HEK293 (cell line): ENCODE results near the gene USP22.

Source experiments
- CTCF ChIA-PET: fragments of 350-600 bp; formaldehyde crosslinking; extraction: SDS; loops from one replicate; lab custom pipeline; 2021; ENCODE audit warnings: antibody characterized with exemption; lab: Yijun Ruan, JAX
- POLR2A ChIA-PET: fragments of 300-600 bp; formaldehyde crosslinking; extraction: SDS; loops from one replicate; lab custom pipeline; 2020; ENCODE audit warnings: antibody characterized with exemption, inconsistent platforms; lab: Yijun Ruan, JAX
- H3K27ac ChIP-seq: fragments of 200-500 bp; sonication (Bioruptor generic); 2 replicates; pipeline ENCODE4 v1.5.1; 2014; ENCODE audit warnings: low read depth, low read length, control low read depth, inconsistent platforms; ENCODE audit errors: extremely low read depth
- H3K36me3 ChIP-seq, 2 experiments: fragments of 200-500 bp in 1 of 2; sonication (Bioruptor generic) in 1 of 2; 1 replicate in 1 of 2; 2 replicates in 1 of 2; pipeline ENCODE4 v1.5.1; 2014 to 2017; ENCODE audit warnings: inconsistent platforms in 2 of 2, low read length in 2 of 2; ENCODE audit not compliant: control insufficient read depth in 2 of 2, insufficient read depth in 1 of 2
- H3K4me1 ChIP-seq: fragments of 200-500 bp; sonication (Bioruptor generic); 2 replicates; pipeline ENCODE4 v1.5.1; 2014; ENCODE audit warnings: mild to moderate bottlenecking, low read length, inconsistent platforms; ENCODE audit not compliant: control insufficient read depth, insufficient read depth
- H3K4me3 ChIP-seq: 2 replicates; pipeline ENCODE4 v1.5.1; 2011; ENCODE audit warnings: low read depth, mild to moderate bottlenecking, control low read depth, low read length, moderate library complexity
- H3K9me3 ChIP-seq: fragments of 200-500 bp; sonication (Bioruptor generic); 2 replicates; pipeline ENCODE4 v1.5.1; 2014; ENCODE audit warnings: low read depth, low read length, inconsistent platforms; ENCODE audit not compliant: control insufficient read depth, insufficient read depth
- AEBP2 ChIP-seq: fragments of 450-650 bp; formaldehyde crosslinking; IDR thresholded peaks from 2 replicates; pipeline ENCODE4 v1.5.1; 2016; ENCODE audit warnings: missing biosample characterization, missing genetic modification characterization, borderline replicate concordance
- BCL11A ChIP-seq: fragments of 450-650 bp; formaldehyde crosslinking; IDR thresholded peaks from 2 replicates; pipeline ENCODE4 v1.5.1; 2016; ENCODE audit warnings: low read depth, missing biosample characterization, missing genetic modification characterization
- KLF16 ChIP-seq: fragments of 450-650 bp; formaldehyde crosslinking; IDR thresholded peaks from 2 replicates; pipeline ENCODE4 v1.5.1; 2017; ENCODE audit warnings: missing biosample characterization, missing genetic modification characterization
- REPIN1 ChIP-seq: fragments of 450-650 bp; formaldehyde crosslinking; IDR thresholded peaks from 2 replicates; pipeline ENCODE4 v1.5.1; 2017; ENCODE audit warnings: missing biosample characterization, missing genetic modification characterization, low read depth
- WT1 ChIP-seq: fragments of 450-650 bp; formaldehyde crosslinking; IDR thresholded peaks from 2 replicates; pipeline ENCODE4 v1.5.1; 2016; ENCODE audit warnings: missing biosample characterization, missing genetic modification characterization
- YY2 ChIP-seq: fragments of 450-650 bp; formaldehyde crosslinking; IDR thresholded peaks from 2 replicates; pipeline ENCODE4 v1.5.1; 2016; ENCODE audit warnings: missing biosample characterization, missing genetic modification characterization
- ZNF10 ChIP-seq: fragments of 450-650 bp; formaldehyde crosslinking; IDR thresholded peaks from 2 replicates; pipeline ENCODE4 v1.5.1; 2017; ENCODE audit warnings: missing biosample characterization, missing genetic modification characterization
- ZNF138 ChIP-seq: fragments of 450-650 bp; formaldehyde crosslinking; IDR thresholded peaks from 2 replicates; pipeline ENCODE4 v1.5.1; 2016; ENCODE audit warnings: missing biosample characterization, missing genetic modification characterization, borderline replicate concordance
- ZNF16 ChIP-seq: fragments of 450-650 bp; formaldehyde crosslinking; IDR thresholded peaks from 2 replicates; pipeline ENCODE4 v1.5.1; 2016; ENCODE audit warnings: low read depth, missing biosample characterization, missing genetic modification characterization
- ZNF2 ChIP-seq: fragments of 450-650 bp; formaldehyde crosslinking; IDR thresholded peaks from 2 replicates; pipeline ENCODE4 v1.5.1; 2016; ENCODE audit warnings: missing biosample characterization, missing genetic modification characterization
- ZNF214 ChIP-seq: fragments of 450-650 bp; formaldehyde crosslinking; IDR thresholded peaks from 2 replicates; pipeline ENCODE4 v1.5.1; 2017; ENCODE audit warnings: missing biosample characterization, mild to moderate bottlenecking, missing genetic modification characterization, borderline replicate concordance
- ZNF223 ChIP-seq: fragments of 450-650 bp; formaldehyde crosslinking; IDR thresholded peaks from 2 replicates; pipeline ENCODE4 v1.5.1; 2016; ENCODE audit warnings: missing biosample characterization, missing genetic modification characterization
- ZNF23 ChIP-seq: fragments of 450-650 bp; formaldehyde crosslinking; IDR thresholded peaks from 2 replicates; pipeline ENCODE4 v1.5.1; 2016; ENCODE audit warnings: missing biosample characterization, missing genetic modification characterization, borderline replicate concordance
- ZNF24 ChIP-seq: fragments of 450-650 bp; formaldehyde crosslinking; IDR thresholded peaks from 2 replicates; pipeline ENCODE4 v1.5.1; 2016; ENCODE audit warnings: missing biosample characterization, missing genetic modification characterization
- ZNF26 ChIP-seq: fragments of 450-650 bp; formaldehyde crosslinking; IDR thresholded peaks from 2 replicates; pipeline ENCODE4 v1.5.1; 2016; ENCODE audit warnings: missing biosample characterization, missing genetic modification characterization
- ZNF335 ChIP-seq: fragments of 450-650 bp; formaldehyde crosslinking; conservative IDR thresholded peaks from 2 replicates; pipeline ENCODE4 v1.5.1; 2016; ENCODE audit warnings: missing biosample characterization, missing genetic modification characterization
- ZNF350 ChIP-seq: fragments of 450-650 bp; formaldehyde crosslinking; IDR thresholded peaks from 2 replicates; pipeline ENCODE4 v1.5.0; 2017; ENCODE audit warnings: missing biosample characterization, mild to moderate bottlenecking, missing genetic modification characterization
- ZNF362 ChIP-seq: fragments of 450-650 bp; formaldehyde crosslinking; IDR thresholded peaks from 2 replicates; pipeline ENCODE4 v1.5.1; 2016; ENCODE audit warnings: missing biosample characterization, missing genetic modification characterization
- ZNF398 ChIP-seq: fragments of 450-650 bp; formaldehyde crosslinking; IDR thresholded peaks from 2 replicates; pipeline ENCODE4 v1.5.1; 2017; ENCODE audit warnings: missing biosample characterization, missing genetic modification characterization
- ZNF621 ChIP-seq: fragments of 450-650 bp; formaldehyde crosslinking; IDR thresholded peaks from 2 replicates; pipeline ENCODE4 v1.5.1; 2017; ENCODE audit warnings: missing biosample characterization, missing genetic modification characterization
- ZNF654 ChIP-seq: fragments of 450-650 bp; formaldehyde crosslinking; IDR thresholded peaks from 2 replicates; pipeline ENCODE4 v1.5.1; 2016; ENCODE audit warnings: low read depth, missing biosample characterization, missing genetic modification characterization
- ZNF707 ChIP-seq: fragments of 450-650 bp; formaldehyde crosslinking; IDR thresholded peaks from 2 replicates; pipeline ENCODE4 v1.5.1; 2016; ENCODE audit warnings: missing biosample characterization, missing genetic modification characterization
- ZNF76 ChIP-seq: fragments of 450-650 bp; formaldehyde crosslinking; IDR thresholded peaks from 2 replicates; pipeline ENCODE4; 2016; ENCODE audit warnings: low read depth, missing biosample characterization, missing genetic modification characterization, borderline replicate concordance
- ZNF791 ChIP-seq: fragments of 450-650 bp; formaldehyde crosslinking; IDR thresholded peaks from 2 replicates; pipeline ENCODE4 v1.5.1; 2016; ENCODE audit warnings: missing biosample characterization, missing genetic modification characterization
- ZNF792 ChIP-seq: fragments of 450-650 bp; formaldehyde crosslinking; IDR thresholded peaks from 2 replicates; pipeline ENCODE4 v1.5.1; 2016; ENCODE audit warnings: missing biosample characterization, missing genetic modification characterization
- ZSCAN4 ChIP-seq: fragments of 450-650 bp; formaldehyde crosslinking; IDR thresholded peaks from 2 replicates; pipeline ENCODE4 v1.5.1; 2017; ENCODE audit warnings: missing biosample characterization, missing genetic modification characterization
- ZXDB ChIP-seq: fragments of 450-650 bp; formaldehyde crosslinking; IDR thresholded peaks from 2 replicates; pipeline ENCODE4 v1.5.1; 2016; ENCODE audit warnings: missing biosample characterization, missing genetic modification characterization

The USP22 gene

GRCh38 chr17:20954794-20955193 is 88.0 kb downstream of the USP22 start:
- Histone ChIP-seq H3K9me3 (no peaks in the 10 kb centered on the region), H3K4me1 (no peaks in the 10 kb centered on the region), H3K27ac (no peak overlapping the region), H3K36me3 (no peaks in the 10 kb centered on the region), H3K4me3 (no peak overlapping the region)
- TF ChIP-seq ZNF350 (no peak), ZNF654 (tag by site-specific recombination) (no peak), ZNF24 (tag by site-specific recombination) (no peak), ZNF223 (tag by site-specific recombination) (no peak), ZXDB (tag by site-specific recombination) (no peak), ZNF214 (tag by site-specific recombination) (no peak), ZNF76 (tag by site-specific recombination) (no peak), ZNF398 (tag by site-specific recombination) (no peak), ZSCAN4 (tag by site-specific recombination) (no peak), ZNF362 (tag by site-specific recombination) (no peak), BCL11A (no peak), ZNF792 (tag by site-specific recombination) (no peak), ZNF10 (tag by site-specific recombination) (no peak), ZNF335 (tag by site-specific recombination) (no peak)
- ChIA-PET POLR2A (no interaction called here), CTCF (interaction anchor here (0.7 to 1.3 kb wide), 2 partner anchors 10 to 755 kb away, joined by 3 to 8 read pairs; no protein-coding TSS in a partner anchor)

GRCh38 chr17:20952183-20952582 is 90.6 kb downstream of the USP22 start:
- H3K27ac ChIP-seq = no peak overlapping the region
- POLR2A ChIA-PET = no interaction called here
- H3K4me3 ChIP-seq = no peak overlapping the region
- H3K9me3 ChIP-seq = no peaks in the 10 kb centered on the region
- CTCF ChIA-PET = interaction anchor here (1.1 kb wide), 1 partner anchor 12 kb away, joined by 4 read pairs; no protein-coding TSS in a partner anchor
- TF ChIP-seq REPIN1 (tag by site-specific recombination) = no peak
- TF ChIP-seq ZNF16 = no peak
- no peak for TF ChIP-seq BCL11A
- TF ChIP-seq ZNF2 (tag by site-specific recombination) = no peak
- TF ChIP-seq ZNF791 (tag by site-specific recombination) = no peak
- TF ChIP-seq ZNF621 = no peak
- no peak for TF ChIP-seq ZNF707
- no peak for TF ChIP-seq KLF16 (tag by site-specific recombination)
- no peak for TF ChIP-seq YY2
- TF ChIP-seq ZNF138 (tag by site-specific recombination) = no peak
- TF ChIP-seq ZNF26 = no peak
- no peak for TF ChIP-seq ZNF23
- TF ChIP-seq AEBP2 = no peak
- no peak for TF ChIP-seq WT1 (tag by site-specific recombination)
- TF ChIP-seq, all 188 proteins: peak for 0
- H3K4me1 ChIP-seq = no peaks in the 10 kb centered on the region
- H3K36me3 ChIP-seq = no peaks in the 10 kb centered on the region
